ENCODE results near the gene CACNA1C. TPM values are rescaled to one million over a fixed set of nuclear protein-coding genes. Genes with fewer than 3 reads are reported as not detected.

CACNA1C gene
- total RNA-seq, 5 donors from 2014 or later (not counting 1 experiment from before 2014, with no cell fraction given): 0.10 to 0.26 (median 0.16) TPM

GRCh38 chr12:2242216-2242615 is 189.4 kb downstream of the CACNA1C start:
- ChIA-PET POLR2A (no interaction called here), CTCF (no interaction called here)
- no peaks in the 10 kb centered on the region for H3K9me3 ChIP-seq
- no peak overlapping the region for H3K4me3 ChIP-seq (ENCODE audit: control insufficient read depth in 1 of 2, extremely low read depth in 1 of 2, low read length in 1 of 2)
- Mint-ChIP-seq H3K27ac (no peak overlapping the region), H3K36me3 (no peaks in the 10 kb centered on the region), H3K9me3 (no peaks in the 10 kb centered on the region), H3K4me3 (no peak overlapping the region), H3K27me3 (peaks cover 8 to 10% of the 10 kb centered on the region in 2 donors), H3K4me1 (peaks cover 0 to 3% (median 0%) of the 10 kb centered on the region in 3 donors)
- 14% methylated on average over 1 of the region's 5 CpGs for WGBS (ENCODE audit: insufficient coverage)
- H3K4me1 ChIP-seq (ENCODE audit: control insufficient read depth in 1 of 2, extremely low read depth in 1 of 2, insufficient read depth in 2 of 2, low read length in 2 of 2): no peaks in the 10 kb centered on the region
- ATAC-seq (replicated peaks in 1 of 4) (no peak), DNase-seq (no peak)
- no peak overlapping the region for H3K27ac ChIP-seq (ENCODE audit: low read length)
- no peaks in the 10 kb centered on the region for H3K36me3 ChIP-seq (ENCODE audit: control insufficient read depth in 2 of 2, extremely low read depth in 1 of 2, insufficient read depth in 1 of 2, low read length in 1 of 2)
- peaks cover 0 to 26% of the 10 kb centered on the region in 2 experiments for H3K27me3 ChIP-seq (replicated peaks in 1 of 2; ENCODE audit: control insufficient read depth in 2 of 2, extremely low read depth in 1 of 2, insufficient read depth in 2 of 2, low read length in 1 of 2)

GRCh38 chr12:2242816-2243215 is 190.0 kb downstream of the CACNA1C start:
- Histone ChIP-seq H3K4me3 (ENCODE audit: control insufficient read depth in 1 of 2, extremely low read depth in 1 of 2, low read length in 1 of 2) (no peak overlapping the region), H3K4me1 (ENCODE audit: control insufficient read depth in 1 of 2, extremely low read depth in 1 of 2, insufficient read depth in 2 of 2, low read length in 2 of 2) (no peaks in the 10 kb centered on the region), H3K36me3 (ENCODE audit: control insufficient read depth in 2 of 2, extremely low read depth in 1 of 2, insufficient read depth in 1 of 2, low read length in 1 of 2) (no peaks in the 10 kb centered on the region), H3K9me3 (no peaks in the 10 kb centered on the region), H3K27me3 (replicated peaks in 1 of 2; ENCODE audit: control insufficient read depth in 2 of 2, extremely low read depth in 1 of 2, insufficient read depth in 2 of 2, low read length in 1 of 2) (peaks cover 0 to 28% of the 10 kb centered on the region in 2 experiments), H3K27ac (ENCODE audit: low read length) (no peak overlapping the region)
- WGBS (ENCODE audit: insufficient coverage): 0% methylated on average over 2 of the region's 3 CpGs
- ATAC-seq (replicated peaks in 1 of 4) (no peak), DNase-seq (no peak)
- ChIA-PET CTCF (no interaction called here), POLR2A (no interaction called here)
- Mint-ChIP-seq H3K9me3 (no peaks in the 10 kb centered on the region), H3K36me3 (no peaks in the 10 kb centered on the region), H3K4me1 (peaks cover 0 to 3% (median 0%) of the 10 kb centered on the region in 3 donors), H3K27ac (no peak overlapping the region), H3K27me3 (peaks cover 10% of the 10 kb centered on the region in 2 donors), H3K4me3 (no peak overlapping the region)

GRCh38 chr12:2243275-2243674 is 190.5 kb downstream of the CACNA1C start:
- Histone ChIP-seq H3K27me3 (replicated peaks in 1 of 2; ENCODE audit: control insufficient read depth in 2 of 2, extremely low read depth in 1 of 2, insufficient read depth in 2 of 2, low read length in 1 of 2) (peaks cover 0 to 28% of the 10 kb centered on the region in 2 experiments), H3K4me1 (ENCODE audit: control insufficient read depth in 1 of 2, extremely low read depth in 1 of 2, insufficient read depth in 2 of 2, low read length in 2 of 2) (no peaks in the 10 kb centered on the region), H3K9me3 (no peaks in the 10 kb centered on the region), H3K27ac (ENCODE audit: low read length) (no peak overlapping the region), H3K4me3 (ENCODE audit: control insufficient read depth in 1 of 2, extremely low read depth in 1 of 2, low read length in 1 of 2) (no peak overlapping the region), H3K36me3 (ENCODE audit: control insufficient read depth in 2 of 2, extremely low read depth in 1 of 2, insufficient read depth in 1 of 2, low read length in 1 of 2) (no peaks in the 10 kb centered on the region)
- POLR2A ChIA-PET: no interaction called here
- no peak overlapping the region for H3K27ac Mint-ChIP-seq
- no peaks in the 10 kb centered on the region for H3K36me3 Mint-ChIP-seq
- no peaks in the 10 kb centered on the region for H3K9me3 Mint-ChIP-seq
- CTCF ChIA-PET: no interaction called here
- WGBS (ENCODE audit: insufficient coverage): 63% methylated on average over 2 of the region's 2 CpGs
- no peak overlapping the region for H3K4me3 Mint-ChIP-seq
- no peak for DNase-seq
- peaks cover 0 to 3% (median 0%) of the 10 kb centered on the region in 3 donors for H3K4me1 Mint-ChIP-seq
- ATAC-seq (replicated peaks in 1 of 4): no peak
- H3K27me3 Mint-ChIP-seq: peaks cover 10% of the 10 kb centered on the region in 2 donors

- no peaks in the 10 kb centered on the region for H3K4me1 ChIP-seq (ENCODE audit: control insufficient read depth in 1 of 2, extremely low read depth in 1 of 2, insufficient read depth in 2 of 2, low read length in 2 of 2)
- H3K27ac ChIP-seq (ENCODE audit: low read length): no peak overlapping the region
- H3K4me3 ChIP-seq (ENCODE audit: control insufficient read depth in 1 of 2, extremely low read depth in 1 of 2, low read length in 1 of 2): no peak overlapping the region
- H3K9me3 Mint-ChIP-seq: no peaks in the 10 kb centered on the region
- no peaks in the 10 kb centered on the region for H3K36me3 ChIP-seq (ENCODE audit: control insufficient read depth in 2 of 2, extremely low read depth in 1 of 2, insufficient read depth in 1 of 2, low read length in 1 of 2)
- ChIA-PET POLR2A (no interaction called here), CTCF (no interaction called here)
- ATAC-seq (replicated peaks in 1 of 4) (no peak), DNase-seq (no peak)
- H3K36me3 Mint-ChIP-seq: no peaks in the 10 kb centered on the region
- H3K27me3 ChIP-seq (replicated peaks in 1 of 2; ENCODE audit: control insufficient read depth in 2 of 2, extremely low read depth in 1 of 2, insufficient read depth in 2 of 2, low read length in 1 of 2): peaks cover 0 to 24% of the 10 kb centered on the region in 2 experiments
- 98% methylated on average over 6 of the region's 8 CpGs for WGBS (ENCODE audit: insufficient coverage)
- peaks cover 0 to 3% (median 0%) of the 10 kb centered on the region in 3 donors for H3K4me1 Mint-ChIP-seq
- H3K27ac Mint-ChIP-seq: no peak overlapping the region
- peaks cover 10% of the 10 kb centered on the region in 2 donors for H3K27me3 Mint-ChIP-seq
- H3K4me3 Mint-ChIP-seq: no peak overlapping the region
- no peaks in the 10 kb centered on the region for H3K9me3 ChIP-seq
Observed at GRCh38 chr12:2244013-2244861, 191.4 kb downstream of the CACNA1C start.

GRCh38 chr12:2246358-2246757 is 193.6 kb downstream of the CACNA1C start:
- ChIA-PET CTCF (no interaction called here), POLR2A (no interaction called here)
- ATAC-seq (replicated peaks in 1 of 4) (no peak), DNase-seq (no peak)
- no peak overlapping the region for H3K27ac ChIP-seq (ENCODE audit: low read length)
- no peaks in the 10 kb centered on the region for H3K4me1 ChIP-seq (ENCODE audit: control insufficient read depth in 1 of 2, extremely low read depth in 1 of 2, insufficient read depth in 2 of 2, low read length in 2 of 2)
- no peaks in the 10 kb centered on the region for H3K9me3 ChIP-seq
- Mint-ChIP-seq H3K27me3 (peaks cover 9 to 15% of the 10 kb centered on the region in 2 donors), H3K27ac (no peak overlapping the region), H3K4me1 (peaks cover 0 to 3% (median 0%) of the 10 kb centered on the region in 3 donors), H3K9me3 (no peaks in the 10 kb centered on the region), H3K4me3 (no peak overlapping the region), H3K36me3 (no peaks in the 10 kb centered on the region)
- H3K27me3 ChIP-seq (replicated peaks in 1 of 2; ENCODE audit: control insufficient read depth in 2 of 2, extremely low read depth in 1 of 2, insufficient read depth in 2 of 2, low read length in 1 of 2): peaks cover 0 to 13% of the 10 kb centered on the region in 2 experiments
- WGBS (ENCODE audit: insufficient coverage): 81% methylated on average over 10 of the region's 10 CpGs
- H3K36me3 ChIP-seq (ENCODE audit: control insufficient read depth in 2 of 2, extremely low read depth in 1 of 2, insufficient read depth in 1 of 2, low read length in 1 of 2): no peaks in the 10 kb centered on the region
- H3K4me3 ChIP-seq (ENCODE audit: control insufficient read depth in 1 of 2, extremely low read depth in 1 of 2, low read length in 1 of 2): no peak overlapping the region

GRCh38 chr12:2247120-2247519 is 194.3 kb downstream of the CACNA1C start:
- Histone ChIP-seq H3K9me3 (no peaks in the 10 kb centered on the region), H3K36me3 (ENCODE audit: control insufficient read depth in 2 of 2, extremely low read depth in 1 of 2, insufficient read depth in 1 of 2, low read length in 1 of 2) (no peaks in the 10 kb centered on the region), H3K27me3 (replicated peaks in 1 of 2; ENCODE audit: control insufficient read depth in 2 of 2, extremely low read depth in 1 of 2, insufficient read depth in 2 of 2, low read length in 1 of 2) (peaks cover 0 to 13% of the 10 kb centered on the region in 2 experiments), H3K27ac (ENCODE audit: low read length) (no peak overlapping the region), H3K4me1 (ENCODE audit: control insufficient read depth in 1 of 2, extremely low read depth in 1 of 2, insufficient read depth in 2 of 2, low read length in 2 of 2) (no peaks in the 10 kb centered on the region), H3K4me3 (ENCODE audit: control insufficient read depth in 1 of 2, extremely low read depth in 1 of 2, low read length in 1 of 2) (no peak overlapping the region)
- H3K4me1 Mint-ChIP-seq: peaks cover 0 to 3% (median 0%) of the 10 kb centered on the region in 3 donors
- no peak for DNase-seq
- H3K27ac Mint-ChIP-seq: no peak overlapping the region
- H3K9me3 Mint-ChIP-seq: no peaks in the 10 kb centered on the region
- H3K36me3 Mint-ChIP-seq: no peaks in the 10 kb centered on the region
- no peak for ATAC-seq (replicated peaks in 1 of 4)
- H3K4me3 Mint-ChIP-seq: no peak overlapping the region
- H3K27me3 Mint-ChIP-seq: peaks cover 8% of the 10 kb centered on the region in 2 donors
- POLR2A ChIA-PET: no interaction called here
- CTCF ChIA-PET: interaction anchor here in 1 of 2 donors (0.6 kb wide), 1 partner anchor 225 kb away, joined by 8 read pairs; no protein-coding TSS in a partner anchor
- WGBS (ENCODE audit: insufficient coverage): 86% methylated on average over 7 of the region's 7 CpGs

Data from T-cell (primary cell).